Suprapubic skin (tissue), 4 donors: ENCODE data around the gene BPIFA3. TPM values are rescaled to one million over a fixed set of nuclear protein-coding genes. Genes with fewer than 3 reads are reported as not detected.

Experiments
- DNase-seq, 2 donors: peaks; one replicate each; pipeline ENCODE4 v3.0.0-alpha.2; 2019; ENCODE audit warnings: low spot score in 2 of 2
- H3K27ac ChIP-seq: fragments of 200-600 bp; sonication (generic); one replicate; pipeline ENCODE4 v1.5.1; 2019
- H3K27me3 ChIP-seq: fragments of 200-600 bp; sonication (generic); one replicate; pipeline ENCODE4 v1.5.1; 2019
- H3K36me3 ChIP-seq: fragments of 200-600 bp; sonication (generic); one replicate; pipeline ENCODE4 v1.5.1; 2019
- H3K4me1 ChIP-seq: fragments of 200-600 bp; sonication (generic); one replicate; pipeline ENCODE4 v1.5.1; 2019
- H3K4me3 ChIP-seq: fragments of 200-600 bp; sonication (generic); one replicate; pipeline ENCODE4 v1.5.1; 2019; ENCODE audit warnings: mild to moderate bottlenecking
- H3K9me3 ChIP-seq: fragments of 200-600 bp; sonication (generic); one replicate; pipeline ENCODE4 v1.5.1; 2019
- CTCF ChIP-seq, 2 donors: fragments of 200-600 bp in 1 of 2; fragments of 450-650 bp in 1 of 2; sonication (generic) in 1 of 2; IDR thresholded peaks; one replicate each; pipeline ENCODE4 v1.5.1; 2016 to 2019; ENCODE audit warnings: antibody characterized with exemption in 2 of 2, mild to moderate bottlenecking in 1 of 2, moderate library complexity in 1 of 2
- EP300 ChIP-seq: sonication (generic); formaldehyde crosslinking; IDR thresholded peaks from one replicate; pipeline ENCODE4 v1.6.1; 2017; ENCODE audit warnings: antibody characterized with exemption
- POLR2A ChIP-seq, 2 donors: fragments of 450-650 bp; IDR thresholded peaks; one replicate each; pipeline ENCODE4 v1.6.1; 2017; ENCODE audit warnings: antibody characterized with exemption in 2 of 2, mild to moderate bottlenecking in 2 of 2, moderate library complexity in 2 of 2
- POLR2AphosphoS5 ChIP-seq, 3 donors: sonication (generic); formaldehyde crosslinking; IDR thresholded peaks; one replicate each; pipeline ENCODE4 v1.6.1; 2017; ENCODE audit warnings: antibody characterized with exemption in 3 of 3
- WGBS: methylation state at CpG from one replicate; pipeline ENCODE4 v1.1.5; 2018; 5-methylcytosine and 5-hydroxymethylcytosine counted together
- total RNA-seq, 4 donors: library from RNA; depleted of rRNA; stranded (reverse); fragments of >200 nt; gene quantifications; one replicate each; pipeline ENCODE4 v1.1.0, GENCODE V29; 2016

The BPIFA3 gene
- total RNA-seq, 4 donors from 2014 or later: not detected

DNA sequence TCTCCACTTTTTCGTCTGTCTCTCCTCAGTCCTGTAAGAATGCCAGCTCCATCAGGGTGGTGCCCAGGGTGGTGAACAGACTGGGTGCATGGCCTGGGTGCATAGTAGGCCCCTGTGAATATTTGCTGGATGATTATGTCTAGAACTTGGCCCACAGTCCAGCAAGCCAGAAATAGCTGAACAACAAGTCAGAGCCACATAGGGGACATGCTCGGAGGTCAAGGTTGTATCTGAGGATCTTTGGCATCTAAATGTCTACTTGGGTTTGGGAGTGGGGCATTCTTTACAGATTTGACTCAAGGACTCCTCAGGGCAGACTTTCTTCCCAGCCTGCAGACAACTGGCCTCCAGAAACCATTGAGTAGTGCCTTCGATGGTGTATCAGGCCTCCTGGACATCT, 18.1 kb upstream of the BPIFA3 start:
- H3K27me3 ChIP-seq: peaks cover 27% of the 10 kb centered on the region
- no peaks in the 10 kb centered on the region for H3K36me3 ChIP-seq
- H3K4me3 ChIP-seq: no peak overlapping the region
- no peaks in the 10 kb centered on the region for H3K9me3 ChIP-seq
- no peak overlapping the region for H3K27ac ChIP-seq
- DNase-seq: no peak
- no peak for TF ChIP-seq POLR2AphosphoS5 (IDR thresholded peaks at IDR 0.05)
- TF ChIP-seq POLR2A (IDR thresholded peaks at IDR 0.05): no peak
- no peak for TF ChIP-seq EP300
- TF ChIP-seq CTCF (IDR thresholded peaks at IDR 0.05): no peak
- H3K4me1 ChIP-seq: no peaks in the 10 kb centered on the region
- 83% methylated on average over 3 of the region's 3 CpGs for WGBS

DNA sequence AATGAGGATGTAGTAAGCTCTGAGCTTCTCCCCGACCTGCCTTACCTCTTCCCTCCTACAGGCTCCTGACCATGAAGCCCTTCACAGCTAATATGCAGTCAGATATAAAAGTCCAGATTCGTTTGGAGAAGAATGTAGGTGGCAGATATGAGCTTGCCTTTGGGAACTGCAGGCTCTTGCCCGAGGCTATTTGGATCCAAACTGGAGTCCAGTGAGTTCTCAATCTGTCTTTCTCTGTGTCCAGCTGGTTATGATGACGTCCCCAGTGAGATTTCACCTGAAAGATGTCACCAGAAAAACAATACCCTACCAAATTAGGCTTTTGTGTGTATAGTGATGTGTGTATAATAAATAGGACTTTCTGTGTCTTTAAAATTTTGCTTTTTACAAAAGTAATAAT, 14.7 kb upstream of the BPIFA3 start:
- Histone ChIP-seq H3K27ac (no peak overlapping the region), H3K27me3 (peaks cover 20% of the 10 kb centered on the region), H3K36me3 (no peaks in the 10 kb centered on the region), H3K9me3 (no peaks in the 10 kb centered on the region), H3K4me3 (no peak overlapping the region), H3K4me1 (no peaks in the 10 kb centered on the region)
- DNase-seq: no peak
- 63% methylated on average over 4 of the region's 4 CpGs for WGBS
- TF ChIP-seq EP300: no peak
- TF ChIP-seq POLR2AphosphoS5 (IDR thresholded peaks at IDR 0.05): no peak
- TF ChIP-seq POLR2A (IDR thresholded peaks at IDR 0.05): no peak
- no peak for TF ChIP-seq CTCF (IDR thresholded peaks at IDR 0.05)

DNA sequence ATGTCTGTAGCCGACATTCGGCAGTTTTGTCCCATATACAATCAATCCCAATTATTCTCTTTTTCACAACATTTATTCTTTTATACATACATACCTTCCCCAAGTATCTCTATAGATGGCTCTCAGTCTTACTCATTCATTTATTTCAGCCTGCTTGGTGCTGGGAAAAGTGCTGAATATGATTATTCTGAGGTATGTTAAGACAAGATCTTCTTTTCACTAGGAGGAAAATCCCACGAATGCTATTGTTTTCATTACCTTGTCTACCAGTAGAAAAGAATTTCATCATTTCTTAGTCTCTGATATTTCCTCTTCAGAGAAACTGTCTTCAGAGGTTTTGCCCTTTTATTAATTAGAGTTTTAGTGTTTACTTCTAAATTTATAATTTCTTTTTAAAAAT, 13.7 kb upstream of the BPIFA3 start:
- Histone ChIP-seq H3K9me3 (no peaks in the 10 kb centered on the region), H3K27ac (no peak overlapping the region), H3K4me1 (no peaks in the 10 kb centered on the region), H3K4me3 (no peak overlapping the region), H3K27me3 (peaks cover 10% of the 10 kb centered on the region), H3K36me3 (no peaks in the 10 kb centered on the region)
- TF ChIP-seq POLR2AphosphoS5 (IDR thresholded peaks at IDR 0.05) (no peak), CTCF (IDR thresholded peaks at IDR 0.05) (no peak), POLR2A (IDR thresholded peaks at IDR 0.05) (no peak), EP300 (no peak)
- DNase-seq: no peak
- 85% methylated on average over 3 of the region's 3 CpGs for WGBS

DNA sequence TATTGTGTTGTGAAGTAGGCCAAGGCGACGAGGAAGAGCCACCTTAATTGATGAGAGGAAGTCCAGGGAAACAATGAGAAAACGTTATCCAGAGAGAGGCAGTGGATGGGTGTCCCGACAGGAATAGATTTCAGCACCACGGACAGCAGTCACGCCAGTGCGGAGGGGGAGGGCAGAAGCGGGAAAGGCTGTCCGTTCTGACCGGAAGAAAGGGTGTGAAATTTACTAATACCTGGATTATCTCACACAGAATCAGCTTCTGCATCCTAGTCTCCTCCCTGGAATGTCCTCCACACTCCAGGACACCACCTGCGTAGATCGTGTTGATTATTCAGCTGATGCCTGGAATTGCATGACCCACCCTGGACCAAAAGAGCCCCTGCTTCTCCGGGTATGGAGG, 7.4 kb upstream of the BPIFA3 start:
- DNase-seq: peak in 1 of 2 donors; percentile 57
- peaks cover 23% of the 10 kb centered on the region for H3K27me3 ChIP-seq

DNA sequence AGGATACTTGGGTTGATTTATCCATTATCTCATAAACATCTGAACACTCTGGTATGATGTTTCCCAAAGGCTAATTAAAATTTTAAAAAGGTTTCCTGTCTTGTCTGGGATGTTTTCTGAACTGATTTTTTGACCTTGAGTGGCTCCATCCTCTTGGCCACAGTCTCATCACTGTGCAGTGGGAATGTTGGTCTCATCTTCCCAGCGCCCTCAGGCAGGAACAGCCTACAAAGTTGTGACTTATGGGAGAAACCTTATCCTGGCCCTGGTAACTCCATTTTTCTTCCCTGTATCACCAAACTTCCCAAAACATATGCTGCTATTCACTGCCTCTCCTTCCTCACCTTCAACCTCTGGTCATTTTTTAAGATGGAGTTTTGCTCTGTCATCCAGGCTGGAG, 6.8 kb upstream of the BPIFA3 start:
- WGBS: 63% methylated on average over 1 of the region's 1 CpG
- peaks cover 27% of the 10 kb centered on the region for H3K27me3 ChIP-seq
- no peaks in the 10 kb centered on the region for H3K36me3 ChIP-seq

More for the DNA sequence above, 7.4 kb upstream of the BPIFA3 start:
- Histone ChIP-seq H3K36me3 (no peaks in the 10 kb centered on the region), H3K9me3 (no peaks in the 10 kb centered on the region), H3K4me1 (no peaks in the 10 kb centered on the region), H3K4me3 (no peak overlapping the region), H3K27ac (no peak overlapping the region)
- WGBS: 8% methylated on average over 13 of the region's 13 CpGs
- no peak for TF ChIP-seq CTCF (IDR thresholded peaks at IDR 0.05)
- TF ChIP-seq EP300: no peak
- TF ChIP-seq POLR2A (IDR thresholded peaks at IDR 0.05): no peak
- no peak for TF ChIP-seq POLR2AphosphoS5 (IDR thresholded peaks at IDR 0.05)

More for the DNA sequence above, 6.8 kb upstream of the BPIFA3 start:
- no peak for TF ChIP-seq POLR2A (IDR thresholded peaks at IDR 0.05)
- no peak for TF ChIP-seq CTCF (IDR thresholded peaks at IDR 0.05)
- no peak for TF ChIP-seq POLR2AphosphoS5 (IDR thresholded peaks at IDR 0.05)
- TF ChIP-seq EP300: no peak
- no peak overlapping the region for H3K27ac ChIP-seq
- H3K4me1 ChIP-seq: no peaks in the 10 kb centered on the region
- no peak for DNase-seq
- H3K4me3 ChIP-seq: no peak overlapping the region
- H3K9me3 ChIP-seq: no peaks in the 10 kb centered on the region
